ENCODE measurements around the gene VPS13D.

VPS13D gene

GRCh38 chr1:12414444-12415018, 184.7 kb downstream of the VPS13D start:
- Histone ChIP-seq H3K9ac (ENCODE audit: low read length) (no peak overlapping the region), H3K9me3 (replicated peaks; ENCODE audit: insufficient read depth, low read length) (no peaks in the 10 kb centered on the region), H3K4me3 (ENCODE audit: low read length) (no peak overlapping the region), H3K4me2 (ENCODE audit: low read depth, low read length) (no peak overlapping the region), H3K27ac (ENCODE audit: low read length) (no peak overlapping the region), H3F3A (ENCODE audit: insufficient read depth, low read length) (no peaks in the 10 kb centered on the region), H3K27me3 (replicated peaks; ENCODE audit: insufficient read depth, low read length) (no peaks in the 10 kb centered on the region), H3K79me2 (ENCODE audit: low read length) (no peaks in the 10 kb centered on the region), H2AFZ (ENCODE audit: low read length) (no peak overlapping the region), H3K9me2 (replicated peaks; ENCODE audit: insufficient read depth, low read length) (no peaks in the 10 kb centered on the region), H3K36me3 (replicated peaks; ENCODE audit: insufficient read depth, low read length) (no peaks in the 10 kb centered on the region), H4K20me1 (ENCODE audit: insufficient read depth, low read length) (no peaks in the 10 kb centered on the region), H3K4me1 (ENCODE audit: low read length) (no peaks in the 10 kb centered on the region)
- no peak for TF ChIP-seq EZH2phosphoT487 (IDR thresholded peaks at IDR 0.05; ENCODE audit: low read length)
- TF ChIP-seq EZH2 (optimal IDR thresholded peaks at IDR 0.05; ENCODE audit: low read depth, low read length): no peak
- DNase-seq: no peak

DNA sequence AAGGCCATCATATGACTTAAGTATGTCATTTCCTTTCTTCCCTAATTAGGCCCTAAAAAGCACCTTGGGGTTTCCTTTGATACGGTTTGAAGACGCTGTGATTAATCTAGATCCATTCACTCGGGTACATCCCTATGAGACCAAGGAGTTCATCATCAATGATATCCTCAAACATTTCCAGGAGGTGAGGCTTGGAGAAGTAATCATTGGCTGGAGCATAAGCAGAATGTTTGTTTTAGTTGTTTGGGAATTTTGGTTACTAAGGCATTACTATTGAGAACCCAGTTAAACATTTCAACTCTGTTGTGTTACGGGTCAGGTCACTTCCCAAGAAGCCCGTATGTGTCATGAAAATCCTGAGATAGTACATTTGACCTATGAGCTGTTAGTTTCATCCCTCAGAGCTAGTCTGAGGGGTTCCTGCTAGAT, 185.2 kb downstream of the VPS13D start:
- no peaks in the 10 kb centered on the region for H3K36me3 ChIP-seq (replicated peaks; ENCODE audit: insufficient read depth, low read length)
- H3K4me1 ChIP-seq (ENCODE audit: low read length): no peaks in the 10 kb centered on the region
- TF ChIP-seq EZH2 (optimal IDR thresholded peaks at IDR 0.05; ENCODE audit: low read depth, low read length): no peak
- no peak for TF ChIP-seq EZH2phosphoT487 (IDR thresholded peaks at IDR 0.05; ENCODE audit: low read length)
- TF ChIP-seq, protein P1, sequence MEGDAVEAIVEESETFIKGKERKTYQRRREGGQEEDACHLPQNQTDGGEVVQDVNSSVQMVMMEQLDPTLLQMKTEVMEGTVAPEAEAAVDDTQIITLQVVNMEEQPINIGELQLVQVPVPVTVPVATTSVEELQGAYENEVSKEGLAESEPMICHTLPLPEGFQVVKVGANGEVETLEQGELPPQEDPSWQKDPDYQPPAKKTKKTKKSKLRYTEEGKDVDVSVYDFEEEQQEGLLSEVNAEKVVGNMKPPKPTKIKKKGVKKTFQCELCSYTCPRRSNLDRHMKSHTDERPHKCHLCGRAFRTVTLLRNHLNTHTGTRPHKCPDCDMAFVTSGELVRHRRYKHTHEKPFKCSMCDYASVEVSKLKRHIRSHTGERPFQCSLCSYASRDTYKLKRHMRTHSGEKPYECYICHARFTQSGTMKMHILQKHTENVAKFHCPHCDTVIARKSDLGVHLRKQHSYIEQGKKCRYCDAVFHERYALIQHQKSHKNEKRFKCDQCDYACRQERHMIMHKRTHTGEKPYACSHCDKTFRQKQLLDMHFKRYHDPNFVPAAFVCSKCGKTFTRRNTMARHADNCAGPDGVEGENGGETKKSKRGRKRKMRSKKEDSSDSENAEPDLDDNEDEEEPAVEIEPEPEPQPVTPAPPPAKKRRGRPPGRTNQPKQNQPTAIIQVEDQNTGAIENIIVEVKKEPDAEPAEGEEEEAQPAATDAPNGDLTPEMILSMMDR (IDR thresholded peaks at IDR 0.05; ENCODE audit: low read length): no peak
- H3F3A ChIP-seq (ENCODE audit: insufficient read depth, low read length): no peaks in the 10 kb centered on the region
- no peak overlapping the region for H3K27ac ChIP-seq (ENCODE audit: low read length)
- no peak for DNase-seq
- H3K9me3 ChIP-seq (replicated peaks; ENCODE audit: insufficient read depth, low read length): no peaks in the 10 kb centered on the region
- no peaks in the 10 kb centered on the region for H3K9me2 ChIP-seq (replicated peaks; ENCODE audit: insufficient read depth, low read length)
- H4K20me1 ChIP-seq (ENCODE audit: insufficient read depth, low read length): no peaks in the 10 kb centered on the region
- no peak overlapping the region for H3K4me3 ChIP-seq (ENCODE audit: low read length)
- H3K79me2 ChIP-seq (ENCODE audit: low read length): no peaks in the 10 kb centered on the region
- no peak overlapping the region for H2AFZ ChIP-seq (ENCODE audit: low read length)
- H3K27me3 ChIP-seq (replicated peaks; ENCODE audit: insufficient read depth, low read length): no peaks in the 10 kb centered on the region
- no peak overlapping the region for H3K4me2 ChIP-seq (ENCODE audit: low read depth, low read length)
- no peak overlapping the region for H3K9ac ChIP-seq (ENCODE audit: low read length)

DNA sequence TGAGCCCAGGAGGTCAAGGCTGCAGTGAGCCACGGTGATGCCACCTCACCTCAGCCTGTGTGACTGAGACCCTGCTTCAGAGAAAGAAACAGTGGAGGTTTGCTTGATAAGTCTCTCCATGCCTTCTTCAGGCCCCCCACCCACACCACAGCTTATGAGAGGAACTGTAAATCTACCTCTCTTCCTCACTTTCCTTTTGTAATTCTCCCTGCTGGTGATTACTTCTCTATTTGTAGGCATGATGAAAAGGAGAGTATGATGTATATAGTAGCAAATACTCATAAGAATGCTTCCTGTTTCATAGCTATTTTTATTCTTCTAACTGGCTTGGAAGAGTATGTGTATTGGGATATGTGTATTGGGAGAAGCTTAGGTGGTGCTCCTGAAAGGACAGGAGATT, 186.3 kb downstream of the VPS13D start:
- no peak overlapping the region for H2AFZ ChIP-seq (ENCODE audit: low read length)
- no peak overlapping the region for H3K27ac ChIP-seq (ENCODE audit: low read length)
- H3K9ac ChIP-seq (ENCODE audit: low read length): no peak overlapping the region
- H3K9me2 ChIP-seq (replicated peaks; ENCODE audit: insufficient read depth, low read length): no peaks in the 10 kb centered on the region
- H3K9me3 ChIP-seq (replicated peaks; ENCODE audit: insufficient read depth, low read length): no peaks in the 10 kb centered on the region
- no peak overlapping the region for H3K4me2 ChIP-seq (ENCODE audit: low read depth, low read length)
- TF ChIP-seq, protein P1 (IDR thresholded peaks at IDR 0.05; ENCODE audit: low read length): no peak
- TF ChIP-seq EZH2 (optimal IDR thresholded peaks at IDR 0.05; ENCODE audit: low read depth, low read length) (no peak), EZH2phosphoT487 (IDR thresholded peaks at IDR 0.05; ENCODE audit: low read length) (no peak)
- H3K79me2 ChIP-seq (ENCODE audit: low read length): no peaks in the 10 kb centered on the region
- H3K36me3 ChIP-seq (replicated peaks; ENCODE audit: insufficient read depth, low read length): no peaks in the 10 kb centered on the region
- H4K20me1 ChIP-seq (ENCODE audit: insufficient read depth, low read length): no peaks in the 10 kb centered on the region
- H3K4me1 ChIP-seq (ENCODE audit: low read length): no peaks in the 10 kb centered on the region
- H3K27me3 ChIP-seq (replicated peaks; ENCODE audit: insufficient read depth, low read length): no peaks in the 10 kb centered on the region
- no peak overlapping the region for H3K4me3 ChIP-seq (ENCODE audit: low read length)
- DNase-seq: no peak
- H3F3A ChIP-seq (ENCODE audit: insufficient read depth, low read length): no peaks in the 10 kb centered on the region

DNA sequence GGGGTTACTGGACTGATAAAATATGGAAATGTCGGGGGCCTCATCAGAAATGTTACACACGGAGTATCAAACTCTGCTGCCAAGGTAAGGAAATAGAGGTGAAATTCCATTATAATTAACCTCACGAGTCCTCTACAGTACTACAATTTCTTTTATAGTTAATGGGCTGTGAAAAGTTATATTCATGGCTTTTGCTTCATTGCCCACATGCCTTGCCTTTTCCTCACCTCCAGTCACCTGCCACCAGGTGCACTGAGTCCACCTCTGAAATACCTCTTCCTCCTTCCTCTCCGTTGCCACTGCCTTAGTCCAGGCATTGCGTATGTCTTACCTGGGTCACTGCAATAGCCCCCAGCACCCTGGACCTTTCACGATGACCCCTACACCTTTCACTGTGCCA, 186.9 kb downstream of the VPS13D start:
- TF ChIP-seq EZH2phosphoT487 (IDR thresholded peaks at IDR 0.05; ENCODE audit: low read length) (no peak), EZH2 (optimal IDR thresholded peaks at IDR 0.05; ENCODE audit: low read depth, low read length) (no peak)
- TF ChIP-seq, protein P1 (IDR thresholded peaks at IDR 0.05; ENCODE audit: low read length): no peak
- no peak overlapping the region for H3K9ac ChIP-seq (ENCODE audit: low read length)
- no peak for DNase-seq

More for the DNA sequence above, 186.9 kb downstream of the VPS13D start:
- Histone ChIP-seq H3K27ac (ENCODE audit: low read length) (no peak overlapping the region), H2AFZ (ENCODE audit: low read length) (no peak overlapping the region), H3K27me3 (replicated peaks; ENCODE audit: insufficient read depth, low read length) (no peaks in the 10 kb centered on the region), H3K9me2 (replicated peaks; ENCODE audit: insufficient read depth, low read length) (no peaks in the 10 kb centered on the region), H3K4me3 (ENCODE audit: low read length) (no peak overlapping the region), H3K36me3 (replicated peaks; ENCODE audit: insufficient read depth, low read length) (no peaks in the 10 kb centered on the region), H3K9me3 (replicated peaks; ENCODE audit: insufficient read depth, low read length) (no peaks in the 10 kb centered on the region), H3K79me2 (ENCODE audit: low read length) (no peaks in the 10 kb centered on the region), H3K4me1 (ENCODE audit: low read length) (no peaks in the 10 kb centered on the region), H3K4me2 (ENCODE audit: low read depth, low read length) (no peak overlapping the region), H4K20me1 (ENCODE audit: insufficient read depth, low read length) (no peaks in the 10 kb centered on the region), H3F3A (ENCODE audit: insufficient read depth, low read length) (no peaks in the 10 kb centered on the region)
